Measurements from ENCODE around the gene NMNAT2. TPM values are rescaled to one million over a fixed set of nuclear protein-coding genes. Genes with fewer than 3 reads are reported as not detected.

NMNAT2 gene
- total and polyA plus RNA-seq, 2 of the 8 experiments (the other 6 are each of a cell fraction or from before 2014, with no cell fraction given) = 6.5 to 20.9 TPM

- ChIA-PET CTCF (ENCODE audit: partially characterized antibody) (interaction anchor here (0.5 to 1.9 kb wide), 3 partner anchors 8 to 61 kb away, joined by 3 to 7 read pairs (median 3); no protein-coding TSS in a partner anchor), POLR2A (ENCODE audit: partially characterized antibody) (interaction anchor here (0.6 to 1.3 kb wide), 2 partner anchors 14 to 357 kb away, joined by 3 read pairs; no protein-coding TSS in a partner anchor)
- FAIRE-seq (no peak), DNase-seq (ENCODE audit: low read depth in 1 of 2, low spot score in 2 of 2) (no peak)
- no peak overlapping the region for H4K91ac ChIP-seq (replicated peaks; ENCODE audit: insufficient read length, low read length)
- no peak overlapping the region for H3K4me2 ChIP-seq (ENCODE audit: insufficient read depth in 1 of 2, low read depth in 2 of 2, low read length in 2 of 2)
- no peak overlapping the region for H3K23ac ChIP-seq (ENCODE audit: insufficient read length)
- no peak overlapping the region for H3K27ac ChIP-seq (ENCODE audit: low read depth, low read length)
- no peak overlapping the region for H2BK20ac ChIP-seq (ENCODE audit: low read length)
- H4K8ac ChIP-seq (ENCODE audit: extremely low read depth, insufficient read depth, low read length) = no peak overlapping the region
- no peaks in the 10 kb centered on the region for H3K79me1 ChIP-seq (ENCODE audit: low read depth, low read length)
- no peak overlapping the region for H4K5ac ChIP-seq (ENCODE audit: insufficient read length, low read depth, low read length)
- H3K79me2 ChIP-seq (ENCODE audit: control insufficient read depth in 1 of 2, insufficient read depth in 2 of 2, low read length in 2 of 2) = no peaks in the 10 kb centered on the region
- H2AFZ ChIP-seq (ENCODE audit: low read length) = no peak overlapping the region
- H2BK12ac ChIP-seq (ENCODE audit: low read depth, low read length) = no peak overlapping the region
- H3K14ac ChIP-seq (ENCODE audit: insufficient read length) = no peak overlapping the region
- H2BK15ac ChIP-seq (ENCODE audit: low read length) = no peak overlapping the region
- H3K9me3 ChIP-seq (ENCODE audit: insufficient read depth in 2 of 2, low read depth in 1 of 2, low read length in 1 of 2) = no peaks in the 10 kb centered on the region
- no peak overlapping the region for H2BK5ac ChIP-seq (ENCODE audit: low read depth, low read length)
- H3K23me2 ChIP-seq (ENCODE audit: low read depth, low read length) = no peaks in the 10 kb centered on the region
- no peak overlapping the region for H3K4ac ChIP-seq (replicated peaks; ENCODE audit: insufficient read length, low read depth, low read length)
- no peaks in the 10 kb centered on the region for H3K36me3 ChIP-seq (ENCODE audit: control insufficient read depth in 2 of 4, insufficient read depth in 4 of 4, low read length in 3 of 4)
- H3K4me1 ChIP-seq (replicated peaks in 1 of 4; ENCODE audit: control insufficient read depth in 3 of 4, insufficient read depth in 4 of 4, low read length in 3 of 4) = no peaks in the 10 kb centered on the region
- no peak overlapping the region for H2BK120ac ChIP-seq (replicated peaks; ENCODE audit: low read depth, low read length)
- no peak overlapping the region for H3K9ac ChIP-seq (replicated peaks in 1 of 4; ENCODE audit: extremely low read depth in 1 of 4, low read depth in 3 of 4, low read length in 3 of 4)
- H3K4me3 ChIP-seq (ENCODE audit: extremely low read depth in 1 of 4, insufficient read depth in 2 of 4, low read depth in 3 of 4, low read length in 4 of 4) = no peak overlapping the region
- H4K20me1 ChIP-seq (replicated peaks in 1 of 2; ENCODE audit: control insufficient read depth in 1 of 2, insufficient read depth in 2 of 2, low read length in 2 of 2) = no peaks in the 10 kb centered on the region
- no peak overlapping the region for H3K18ac ChIP-seq (ENCODE audit: extremely low read depth, low read length)
- no peaks in the 10 kb centered on the region for H3K27me3 ChIP-seq (replicated peaks in 1 of 4; ENCODE audit: control insufficient read depth in 3 of 4, extremely low read depth in 1 of 4, insufficient read depth in 3 of 4, low read length in 3 of 4)
- WGBS, 2 experiments (ENCODE audit: extremely low coverage in 1 of 2, insufficient coverage in 1 of 2, insufficient read length in 1 of 2, insufficient replicate concordance in 2 of 2, low coverage in 1 of 2, low lambda C conversion rate in 2 of 2, missing lambda C conversion rate in 1 of 2) = 94% methylated on average over 5 of the region's 5 CpGs; no CpG with 5 or more reads in 1 of the 2 experiments
- no peak overlapping the region for H3K56ac ChIP-seq (replicated peaks; ENCODE audit: insufficient read length, low read depth, low read length)
- no peak overlapping the region for H2AK5ac ChIP-seq (ENCODE audit: low read depth, low read length)
- no peak for TF ChIP-seq E2F6 (IDR thresholded peaks at IDR 0.05)
- no peak for TF ChIP-seq POLR2AphosphoS5 (IDR thresholded peaks at IDR 0.05; ENCODE audit: low read depth, low read length)
- TF ChIP-seq RFX5 (IDR thresholded peaks at IDR 0.05; ENCODE audit: borderline replicate concordance, low read depth, low read length) = no peak
- TF ChIP-seq SIN3A (conservative IDR thresholded peaks at IDR 0.05 in 1 of 2, IDR thresholded peaks at IDR 0.05 in 1 of 2; ENCODE audit: low read depth in 1 of 2, low read length in 2 of 2) = no peak
- no peak for TF ChIP-seq BCL11A (IDR thresholded peaks at IDR 0.05; ENCODE audit: low read depth in 2 of 2, low read length in 2 of 2)
- TF ChIP-seq MAX (IDR thresholded peaks at IDR 0.05) = no peak
- no peak for TF ChIP-seq CTCF (IDR thresholded peaks at IDR 0.05; ENCODE audit: control extremely low read depth in 1 of 3, insufficient read depth in 1 of 3, low read depth in 1 of 3, low read length in 3 of 3)
- no peak for TF ChIP-seq SIX5 (IDR thresholded peaks at IDR 0.05; ENCODE audit: low read depth, low read length)
- no peak for TF ChIP-seq RNF2 (IDR thresholded peaks at IDR 0.05; ENCODE audit: borderline replicate concordance, low read depth, low read length, missing control alignments, poor library complexity, severe bottlenecking)
These were observed 57.7 kb downstream of the NMNAT2 start for GRCh38 chr1:183360473-183360872.
